ENCODE data around the gene ARHGEF1. TPM values are rescaled to one million over a fixed set of nuclear protein-coding genes. Genes with fewer than 3 reads are reported as not detected.

The ARHGEF1 gene
- total RNA-seq, 2 donors from 2014 or later = 87.8 to 93.6 TPM

GRCh38 chr19:41897181-41897580, 14.2 kb downstream of the ARHGEF1 start:
- DNase-seq (no peak), ATAC-seq (no peak)
- intact Hi-C loops (cut with DNase I, micrococcal nuclease) = no loop called here

DNA sequence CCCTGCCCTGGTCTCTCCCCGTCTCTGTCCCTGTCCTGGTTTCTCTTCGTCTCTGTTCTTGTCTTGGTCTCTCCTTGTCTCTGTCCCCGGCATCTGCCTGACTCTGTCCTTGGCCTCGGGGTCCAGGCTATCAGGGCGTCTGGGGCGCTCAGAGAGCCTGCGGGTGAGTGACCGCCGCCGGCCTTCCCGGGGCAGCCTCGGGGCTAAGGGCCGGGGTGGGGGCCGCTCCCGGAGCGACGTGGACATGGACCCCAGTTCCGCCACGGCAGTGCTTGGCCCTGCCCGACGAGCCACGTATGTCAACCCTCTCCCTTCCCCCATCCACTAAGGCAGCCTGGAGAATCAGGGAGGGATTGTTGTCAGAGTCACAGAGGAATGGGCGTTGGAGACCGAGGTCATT, 14.8 kb downstream of the ARHGEF1 start:
- ATAC-seq = no peak
- no peak for DNase-seq
- intact Hi-C loops (cut with DNase I, micrococcal nuclease) = no loop called here

DNA sequence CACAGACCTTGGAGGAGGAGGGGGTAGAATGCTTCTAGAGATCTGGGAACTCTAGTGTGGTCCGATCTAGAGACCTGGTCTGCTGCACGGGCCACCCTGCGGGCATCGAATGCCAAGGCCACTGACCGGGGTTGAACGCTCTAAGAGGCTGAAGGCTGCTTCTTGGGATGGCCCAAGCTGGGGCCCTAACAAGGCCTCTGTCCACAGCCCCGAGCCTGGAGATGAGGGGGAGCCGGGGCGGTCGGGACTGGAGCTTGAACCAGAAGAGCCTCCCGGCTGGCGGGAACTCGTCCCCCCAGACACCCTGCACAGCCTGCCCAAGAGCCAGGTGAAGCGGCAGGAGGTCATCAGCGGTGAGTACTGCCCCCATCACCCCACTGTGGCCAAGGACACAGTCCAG, 15.3 kb downstream of the ARHGEF1 start:
- no peak for ATAC-seq
- intact Hi-C loops (cut with DNase I, micrococcal nuclease) = no loop called here
- no peak for DNase-seq

GRCh38 chr19:41901707-41902360, 18.9 kb downstream of the ARHGEF1 start:
- intact Hi-C loops (cut with DNase I, micrococcal nuclease) = no loop called here
- DNase-seq (no peak), ATAC-seq (no peak)

DNA sequence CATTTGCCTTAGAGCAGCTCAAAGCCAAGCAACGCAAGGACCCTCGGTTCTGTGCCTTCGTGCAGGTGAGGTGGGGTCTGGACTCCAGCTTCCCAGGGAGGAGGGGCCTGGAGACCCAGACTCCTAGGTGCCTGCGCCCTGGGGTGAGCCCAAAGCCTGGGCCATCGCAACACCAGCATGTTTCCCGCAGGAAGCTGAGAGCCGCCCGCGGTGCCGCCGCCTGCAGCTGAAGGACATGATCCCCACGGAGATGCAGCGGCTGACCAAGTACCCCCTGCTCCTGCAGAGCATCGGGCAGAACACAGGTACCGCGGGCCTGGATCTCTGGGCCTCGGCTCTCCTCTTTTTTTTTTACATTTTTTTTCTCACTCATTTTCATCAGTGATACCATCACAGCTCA, 19.6 kb downstream of the ARHGEF1 start:
- intact Hi-C loops (cut with DNase I, micrococcal nuclease) = no loop called here
- DNase-seq (no peak), ATAC-seq (no peak)

DNA sequence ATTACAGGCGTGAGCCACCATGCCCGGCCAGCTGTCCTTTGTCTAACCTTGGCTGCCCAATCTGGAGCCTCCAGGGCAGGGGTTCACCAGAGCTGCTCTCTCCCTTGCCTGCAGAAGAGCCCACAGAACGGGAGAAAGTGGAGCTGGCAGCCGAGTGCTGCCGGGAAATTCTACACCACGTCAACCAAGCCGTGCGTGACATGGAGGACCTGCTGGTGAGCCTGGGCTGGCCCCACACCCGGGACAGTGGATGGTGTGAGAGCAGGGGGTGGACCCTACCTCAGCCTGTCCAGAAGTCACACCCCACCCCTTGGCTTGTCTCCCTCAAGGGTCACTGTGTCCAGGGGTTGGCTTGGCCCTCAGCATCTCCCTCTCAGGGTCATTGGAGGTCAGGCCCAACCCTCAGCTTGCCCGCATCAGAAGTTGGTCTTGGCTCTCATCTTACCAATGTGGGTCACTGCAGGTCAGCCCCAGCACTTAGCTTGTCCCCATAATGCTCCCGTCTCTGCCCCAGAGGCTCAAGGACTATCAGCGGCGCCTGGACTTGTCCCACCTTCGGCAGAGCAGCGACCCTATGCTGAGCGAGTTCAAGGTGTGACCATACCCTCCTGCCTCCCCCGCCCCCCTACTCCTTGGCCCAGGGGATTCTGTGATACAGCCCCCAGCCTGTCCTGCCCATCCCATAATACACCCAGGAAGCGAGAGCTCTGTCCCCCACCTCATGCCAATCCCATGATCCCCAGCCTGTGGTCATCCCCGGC, 20.4 kb downstream of the ARHGEF1 start:
- intact Hi-C loops (cut with DNase I, micrococcal nuclease) = no loop called here
- DNase-seq (no peak), ATAC-seq (no peak)

GRCh38 chr19:41904118-41904870, 21.3 kb downstream of the ARHGEF1 start:
- peak; percentile 91 to 95 for DNase-seq
- intact Hi-C loops (cut with DNase I, micrococcal nuclease) = no loop called here

GRCh38 chr19:41905273-41906002, 22.5 kb downstream of the ARHGEF1 start:
- ATAC-seq (peak; percentile 34), DNase-seq (no peak)

More at GRCh38 chr19:41904118-41904870, 21.3 kb downstream of the ARHGEF1 start:
- ATAC-seq = peak; percentile 89

GRCh38 chr19:41906271-41906670, 23.3 kb downstream of the ARHGEF1 start:
- DNase-seq = no peak
- intact Hi-C loops (cut with DNase I, micrococcal nuclease) = no loop called here
- no peak for ATAC-seq

More at GRCh38 chr19:41905273-41906002, 22.5 kb downstream of the ARHGEF1 start:
- intact Hi-C loops (cut with DNase I, micrococcal nuclease) = no loop called here

DNA sequence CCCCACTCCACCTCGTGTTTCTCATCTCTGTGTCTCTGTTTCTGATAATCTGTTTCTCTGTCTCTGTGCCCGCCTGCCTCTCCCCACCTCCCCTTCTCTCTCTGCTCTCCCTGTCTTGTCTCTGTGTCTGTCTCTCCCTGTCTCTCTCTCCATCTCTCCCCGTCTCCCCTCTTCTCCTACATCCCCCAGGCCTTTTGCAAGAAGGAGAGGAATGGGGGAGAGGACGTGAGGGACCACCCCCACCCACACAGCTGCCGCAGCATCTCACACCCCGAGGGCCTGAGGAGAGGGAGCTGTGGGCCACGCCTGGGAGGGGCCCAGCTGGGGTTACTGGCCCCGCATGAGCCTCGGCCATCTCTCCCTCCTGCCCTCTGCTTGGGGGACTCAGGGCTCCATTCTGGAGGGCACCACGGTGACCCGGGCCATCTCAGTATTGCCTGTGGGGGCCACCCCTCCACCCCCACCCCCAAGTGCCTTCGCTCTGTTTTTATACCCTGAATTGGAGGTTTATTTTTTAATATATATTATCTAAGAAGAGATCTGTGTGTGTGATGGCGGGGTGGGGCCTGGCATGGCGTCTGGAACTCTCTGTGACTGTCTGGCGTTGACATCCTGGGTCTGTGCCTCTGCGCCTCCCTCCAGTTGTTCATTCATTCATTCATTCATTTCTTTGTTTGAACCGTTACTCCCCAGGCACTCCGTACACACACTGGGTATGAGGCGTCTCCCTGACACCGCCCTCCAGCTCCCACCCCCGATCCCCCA, 24.1 kb downstream of the ARHGEF1 start:
- ATAC-seq (no peak), DNase-seq (no peak)
- intact Hi-C loops (cut with DNase I, micrococcal nuclease) = no loop called here

GRCh38 chr19:41907994-41908615, 25.1 kb downstream of the ARHGEF1 start:
- intact Hi-C loops (cut with DNase I, micrococcal nuclease) = no loop called here
- no peak for ATAC-seq
- DNase-seq = no peak

- ATAC-seq (no peak), DNase-seq (no peak)
- intact Hi-C loops (cut with DNase I, micrococcal nuclease) = no loop called here
Observed at GRCh38 chr19:41908724-41909464, 25.9 kb downstream of the ARHGEF1 start.

DNA sequence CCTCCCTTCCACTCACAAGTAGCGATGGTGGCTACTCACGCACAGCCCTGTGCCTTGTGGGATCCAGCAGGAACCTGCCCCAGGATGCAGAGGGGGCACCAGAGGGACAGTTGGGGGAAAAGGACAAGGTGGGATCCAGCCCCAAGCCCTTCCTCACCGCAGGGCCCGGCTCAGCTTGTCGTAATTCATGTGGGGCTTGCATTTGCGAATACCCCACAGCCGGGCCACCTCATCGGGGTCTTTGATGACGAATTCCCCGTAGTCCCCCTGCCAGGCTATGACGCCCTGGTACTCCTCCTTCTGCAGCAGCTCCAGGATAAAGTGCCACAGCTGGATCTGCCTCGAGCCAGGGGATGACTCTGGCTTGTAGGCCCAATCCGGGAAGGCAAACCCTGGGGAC, 26.7 kb downstream of the ARHGEF1 start:
- ATAC-seq (no peak), DNase-seq (no peak)

GRCh38 chr19:41910240-41910991, 27.4 kb downstream of the ARHGEF1 start:
- intact Hi-C loops (cut with DNase I, micrococcal nuclease) = no loop called here
- DNase-seq (no peak), ATAC-seq (peak; percentile 2)

More for the DNA sequence above, 26.7 kb downstream of the ARHGEF1 start:
- intact Hi-C loops (cut with DNase I, micrococcal nuclease) = no loop called here

- DNase-seq (no peak), ATAC-seq (no peak)
- intact Hi-C loops (cut with DNase I, micrococcal nuclease) = no loop called here
Observed at GRCh38 chr19:41910992-41911888, 28.3 kb downstream of the ARHGEF1 start.

All from left colon (tissue), 2 donors.